GM23248 (cell line): ENCODE measurements around the gene AP4S1. TPM values are rescaled to one million over a fixed set of nuclear protein-coding genes. Genes with fewer than 3 reads are reported as not detected.
A peak's percentile ranks its signal among the peaks of the same experiment; 100 is the strongest.

Experiments used
- DNase-seq: peaks from one replicate; pipeline ENCODE4 v3.0.0-alpha.2; 2015
- H2AFZ ChIP-seq: fragments of 200-600 bp; sonication (generic); 2 replicates; pipeline ENCODE4 v1.6.1; 2016; ENCODE audit warnings: antibody characterized with exemption
- H3F3A ChIP-seq: fragments of 200-600 bp; sonication (generic); 2 replicates; pipeline ENCODE4 v1.6.1; 2016; ENCODE audit warnings: mild to moderate bottlenecking, antibody characterized with exemption, mixed run types; ENCODE audit not compliant: insufficient read depth
- H3K27ac ChIP-seq: fragments of 200-600 bp; sonication (generic); 2 replicates; pipeline ENCODE4 v1.5.1; 2016; ENCODE audit warnings: mild to moderate bottlenecking
- H3K27me3 ChIP-seq: fragments of 200-600 bp; sonication (generic); replicated peaks from 2 replicates; pipeline ENCODE4 v1.6.1; 2016; ENCODE audit warnings: mild to moderate bottlenecking; ENCODE audit not compliant: insufficient read depth
- H3K36me3 ChIP-seq: fragments of 200-600 bp; sonication (generic); 2 replicates; pipeline ENCODE4 v1.6.1; 2016; ENCODE audit warnings: low read depth, mild to moderate bottlenecking
- H3K4me1 ChIP-seq: fragments of 200-600 bp; sonication (generic); 2 replicates; pipeline ENCODE4 v1.6.1; 2016; ENCODE audit warnings: mild to moderate bottlenecking; ENCODE audit not compliant: insufficient read depth
- H3K4me2 ChIP-seq: fragments of 200-600 bp; sonication (generic); one replicate; pipeline ENCODE4 v1.6.1; 2016; ENCODE audit warnings: mild to moderate bottlenecking; ENCODE audit not compliant: unreplicated experiment
- H3K4me3 ChIP-seq: fragments of 200-600 bp; sonication (generic); 2 replicates; pipeline ENCODE4 v1.5.1; 2016; ENCODE audit warnings: mild to moderate bottlenecking
- H3K79me2 ChIP-seq: fragments of 200-600 bp; sonication (generic); 2 replicates; pipeline ENCODE4 v1.6.1; 2016; ENCODE audit warnings: mild to moderate bottlenecking; ENCODE audit not compliant: insufficient read depth
- H3K9ac ChIP-seq: fragments of 200-600 bp; sonication (generic); 2 replicates; pipeline ENCODE4 v1.6.1; 2016; ENCODE audit warnings: mild to moderate bottlenecking
- H3K9me2 ChIP-seq: fragments of 200-600 bp; sonication (generic); 2 replicates; pipeline ENCODE4 v1.6.1; 2016; ENCODE audit warnings: mixed run types, mild to moderate bottlenecking, moderate library complexity; ENCODE audit not compliant: insufficient read depth
- H3K9me3 ChIP-seq: fragments of 200-600 bp; sonication (generic); one replicate; pipeline ENCODE4 v1.6.1; 2017; ENCODE audit warnings: low read depth
- H4K20me1 ChIP-seq: fragments of 200-600 bp; sonication (generic); 2 replicates; pipeline ENCODE4 v1.6.0; 2016; ENCODE audit not compliant: insufficient read depth
- EZH2 ChIP-seq: fragments of 200-600 bp; sonication (generic); IDR thresholded peaks from 2 replicates; pipeline ENCODE4 v1.6.1; 2018; ENCODE audit warnings: antibody characterized with exemption, mild to moderate bottlenecking; ENCODE audit not compliant: insufficient read depth, poor library complexity, severe bottlenecking
- EZH2phosphoT487 ChIP-seq: fragments of 200-600 bp; sonication (generic); IDR thresholded peaks from 2 replicates; pipeline ENCODE4 v1.6.1; 2018; ENCODE audit warnings: antibody characterized with exemption, moderate library complexity, mild to moderate bottlenecking, low read depth; ENCODE audit not compliant: insufficient read depth
- WGBS, 2 experiments: methylation state at CpG; one replicate each; pipeline ENCODE4 v1.1.6; 2015 to 2017; ENCODE audit warnings: low lambda C conversion rate in 2 of 2, low coverage in 1 of 2; ENCODE audit errors: missing lambda C conversion rate in 2 of 2; 5-methylcytosine and 5-hydroxymethylcytosine counted together
- in situ Hi-C: fragments of 300-500 bp; cut with MboI; formaldehyde crosslinking; loops from 2 replicates; pipeline ENCODE4 v1.15.0; 2020
- polyA plus RNA-seq: library from polyadenylated mRNA; unstranded; fragments of >200 nt; fragmentation: Nextera tagmentation; extraction: Ambion mirVana; gene quantifications from 2 replicates; pipeline ENCODE4 v1.2.1, GENCODE V29; 2016
- total RNA-seq: library from RNA; depleted of rRNA; stranded (reverse); fragments of >200 nt; shearing (Covaris generic); gene quantifications from 2 replicates; pipeline ENCODE4 v1.2.3, GENCODE V29; 2014

The AP4S1 gene
- total and polyA plus RNA-seq, 2 experiments from 2014 or later, result 6.3 to 9.9 TPM

DNA sequence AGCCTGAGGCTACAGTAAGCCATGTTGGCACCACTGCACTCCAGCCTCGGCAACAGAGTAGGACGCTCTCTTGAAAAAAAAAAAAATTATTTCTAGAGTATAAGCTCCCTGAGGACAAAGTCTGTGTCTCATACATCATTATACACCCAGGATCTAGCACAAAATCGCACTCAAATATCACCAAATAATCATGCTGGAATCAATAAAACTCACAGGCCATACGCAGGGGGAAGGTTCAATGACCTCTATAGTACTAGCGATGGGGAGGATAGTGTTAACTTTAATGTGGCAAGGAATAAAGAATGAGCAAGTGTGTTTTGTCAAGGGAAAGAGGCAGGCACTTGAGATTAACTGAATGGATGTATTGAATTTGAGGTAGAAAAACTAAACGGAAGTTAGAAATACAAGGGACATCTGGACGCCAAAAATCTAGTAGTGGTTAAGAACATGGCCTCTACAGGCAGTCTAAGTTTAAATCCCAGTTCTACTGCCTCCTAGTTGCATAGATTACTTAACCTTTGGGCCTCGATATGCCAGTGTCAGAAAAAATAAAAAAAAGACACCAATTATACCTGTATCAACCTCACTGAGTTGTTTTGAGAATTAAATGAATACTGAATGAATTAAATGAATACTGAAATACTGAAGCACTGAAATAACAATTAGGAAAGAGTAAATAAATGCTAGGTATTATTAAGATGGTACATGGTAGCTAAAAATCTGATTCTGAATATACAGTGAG is 4.4 kb upstream of the AP4S1 start:
- Histone ChIP-seq H3K27ac (no peak overlapping the region), H2AFZ (no peak overlapping the region), H3K4me3 (no peak overlapping the region), H3K27me3 (no peaks in the 10 kb centered on the region), H3K9ac (no peak overlapping the region), H4K20me1 (peaks cover 7% of the 10 kb centered on the region; the same call in 1 of the 2 replicates), H3K9me3 (no peaks in the 10 kb centered on the region), H3F3A (peaks cover 13% of the 10 kb centered on the region), H3K9me2 (no peaks in the 10 kb centered on the region), H3K79me2 (peaks cover 100% of the 10 kb centered on the region), H3K36me3 (peaks cover 6% of the 10 kb centered on the region; the same call in 1 of the 2 replicates), H3K4me1 (peaks cover 20% of the 10 kb centered on the region), H3K4me2 (no peak overlapping the region)
- in situ Hi-C loops, result no loop called here
- no peak for DNase-seq
- WGBS, 2 experiments, result 89 to 95% methylated on average over 8 of the region's 8 CpGs
- no peak for TF ChIP-seq EZH2phosphoT487
- TF ChIP-seq EZH2, result no peak

DNA sequence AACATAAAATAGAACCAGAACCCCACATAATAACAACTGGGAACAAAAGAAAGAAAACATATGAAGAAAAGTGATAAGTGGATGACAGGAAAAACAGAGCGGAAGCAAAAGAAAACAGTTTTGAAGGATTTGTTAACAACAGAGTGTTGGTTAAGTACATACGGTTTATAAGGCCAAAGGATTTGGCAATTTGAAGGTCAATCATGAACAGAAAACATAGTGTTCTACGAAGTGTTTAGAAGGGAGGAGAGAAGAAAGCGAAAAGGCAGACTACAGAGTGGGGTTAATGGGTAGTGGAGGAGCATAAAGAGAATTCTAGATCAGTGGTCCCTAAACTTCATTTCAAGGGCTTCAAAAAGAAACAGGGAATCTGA is 3.9 kb upstream of the AP4S1 start:
- DNase-seq, result no peak
- H3K27ac ChIP-seq, result no peak overlapping the region
- peaks cover 20% of the 10 kb centered on the region for H3K4me1 ChIP-seq
- WGBS, 2 experiments, result 97 to 98% methylated on average over 4 of the region's 4 CpGs
- in situ Hi-C loops, result no loop called here
- H3K4me3 ChIP-seq, result no peak overlapping the region
- H4K20me1 ChIP-seq, result peaks cover 7% of the 10 kb centered on the region; the same call in 1 of the 2 replicates
- peaks cover 13% of the 10 kb centered on the region for H3F3A ChIP-seq
- H3K9me3 ChIP-seq, result no peaks in the 10 kb centered on the region
- H2AFZ ChIP-seq, result no peak overlapping the region
- H3K27me3 ChIP-seq, result no peaks in the 10 kb centered on the region
- H3K79me2 ChIP-seq, result peaks cover 95% of the 10 kb centered on the region
- H3K4me2 ChIP-seq, result no peak overlapping the region
- H3K9me2 ChIP-seq, result no peaks in the 10 kb centered on the region
- peaks cover 6% of the 10 kb centered on the region; the same call in 1 of the 2 replicates for H3K36me3 ChIP-seq
- no peak overlapping the region for H3K9ac ChIP-seq
- no peak for TF ChIP-seq EZH2
- no peak for TF ChIP-seq EZH2phosphoT487

DNA sequence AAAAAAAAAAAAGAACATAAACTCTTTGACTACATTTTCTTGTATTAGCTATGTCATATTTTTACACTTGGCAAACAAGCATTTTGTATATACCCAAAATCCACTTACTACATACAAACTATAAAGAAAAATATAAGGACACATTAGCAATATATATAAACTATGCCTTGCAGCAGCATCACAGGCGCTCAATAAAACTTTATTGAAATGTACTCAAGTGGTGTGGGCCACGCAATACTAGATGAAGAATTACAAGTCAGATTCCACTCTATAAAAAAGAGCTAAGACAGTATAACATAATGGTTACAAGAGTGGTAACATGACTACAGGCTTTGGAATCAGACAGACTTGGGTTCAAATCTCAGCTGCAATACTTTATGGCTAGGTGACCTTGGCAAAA is 3.1 kb upstream of the AP4S1 start:
- peaks cover 20% of the 10 kb centered on the region for H3F3A ChIP-seq
- in situ Hi-C loops, result no loop called here
- H3K36me3 ChIP-seq, result peaks cover 6% of the 10 kb centered on the region; the same call in 1 of the 2 replicates
- H3K4me3 ChIP-seq, result no peak overlapping the region
- H3K9me3 ChIP-seq, result no peaks in the 10 kb centered on the region
- H3K4me1 ChIP-seq, result peaks cover 21% of the 10 kb centered on the region
- H3K9me2 ChIP-seq, result no peaks in the 10 kb centered on the region
- no peaks in the 10 kb centered on the region for H3K27me3 ChIP-seq
- 71 to 75% methylated on average over 2 of the region's 2 CpGs for WGBS, 2 experiments
- no peak overlapping the region for H3K4me2 ChIP-seq
- no peak for DNase-seq
- no peak overlapping the region for H3K27ac ChIP-seq
- no peak overlapping the region for H3K9ac ChIP-seq
- peaks cover 7% of the 10 kb centered on the region; the same call in 1 of the 2 replicates for H4K20me1 ChIP-seq
- peaks cover 87% of the 10 kb centered on the region for H3K79me2 ChIP-seq
- H2AFZ ChIP-seq, result no peak overlapping the region
- TF ChIP-seq EZH2 (no peak), EZH2phosphoT487 (no peak)

DNA sequence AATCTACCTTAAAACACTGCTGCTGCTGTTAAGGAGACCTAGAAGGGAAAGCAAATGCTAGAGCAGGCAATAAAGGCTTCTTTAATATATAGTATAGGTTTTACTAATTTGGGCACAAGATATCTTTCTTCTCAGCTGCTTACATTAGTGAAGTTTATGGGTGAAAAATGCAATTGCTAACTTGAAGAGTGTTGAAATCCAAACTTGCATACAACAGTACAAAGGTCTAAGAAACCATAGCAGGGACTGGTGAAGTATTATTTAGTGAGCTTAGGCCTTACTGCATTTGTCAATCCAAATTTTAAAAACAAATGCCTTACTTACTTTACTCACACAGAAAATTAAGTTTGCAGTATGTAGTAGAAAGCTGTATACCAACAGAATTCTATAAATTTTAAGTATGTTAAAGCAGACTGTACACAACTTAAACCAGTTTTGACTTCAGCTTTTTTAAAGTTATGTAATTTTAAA is 1.4 kb upstream of the AP4S1 start:
- Histone ChIP-seq H3K9me3 (no peaks in the 10 kb centered on the region), H3K4me3 (peak overlapping the region; percentile 98), H3K27me3 (no peaks in the 10 kb centered on the region), H3K4me1 (peaks cover 29% of the 10 kb centered on the region), H2AFZ (no peak overlapping the region), H3K4me2 (peak overlapping the region; percentile 100), H3K79me2 (peaks cover 82% of the 10 kb centered on the region), H3K27ac (no peak overlapping the region), H4K20me1 (peaks cover 7% of the 10 kb centered on the region; the same call in 1 of the 2 replicates), H3K9ac (peak overlapping the region; percentile 99), H3K9me2 (no peaks in the 10 kb centered on the region), H3F3A (peaks cover 26% of the 10 kb centered on the region), H3K36me3 (no peaks in the 10 kb centered on the region; the same call in 1 of the 2 replicates)
- peak; percentile 13 for DNase-seq
- in situ Hi-C loops, result no loop called here
- TF ChIP-seq EZH2phosphoT487 (no peak), EZH2 (no peak)
